Measurements from ENCODE around the gene PLA2R1. TPM values are rescaled to one million over a fixed set of nuclear protein-coding genes. Genes with fewer than 3 reads are reported as not detected.

PLA2R1 gene
- total RNA-seq, 6 donors from 2014 or later, result 3.0 to 11.0 (median 5.9) TPM

GRCh38 chr2:160061944-160062291 is 497 bp downstream of the PLA2R1 start:
- no peak for TF ChIP-seq POLR2A (IDR thresholded peaks at IDR 0.05)
- TF ChIP-seq CTCF (IDR thresholded peaks at IDR 0.05), result no peak
- TF ChIP-seq POLR2AphosphoS5 (IDR thresholded peaks at IDR 0.05), result no peak
- no peak for TF ChIP-seq EP300 (IDR thresholded peaks at IDR 0.05)
- H3K9me3 ChIP-seq, result no peaks in the 10 kb centered on the region
- DNase-seq (peak in 1 of 2 donors; percentile 80), ATAC-seq (ENCODE audit: low FRiP score in 2 of 2) (peak in 1 of 2 donors; percentile 55)
- peak overlapping the region in 3 of 4 donors; percentile 35 to 59 (median 56) for H3K27ac ChIP-seq
- 4% methylated on average over 18 of the region's 27 CpGs; no CpG with 5 or more reads in 1 of the 2 donors for WGBS, 2 donors
- H3K36me3 ChIP-seq, result no peaks in the 10 kb centered on the region
- H3K27me3 ChIP-seq, result peaks cover 0 to 12% (median 0%) of the 10 kb centered on the region in 4 donors
- H3K4me3 ChIP-seq, result peak overlapping the region; percentile 59 to 87 (median 67)
- H3K4me1 ChIP-seq, result peaks cover 13 to 18% (median 14%) of the 10 kb centered on the region in 4 donors

- H3K27ac ChIP-seq, result no peak overlapping the region
- TF ChIP-seq CTCF (IDR thresholded peaks at IDR 0.05), result no peak
- TF ChIP-seq EP300 (IDR thresholded peaks at IDR 0.05), result no peak
- TF ChIP-seq POLR2A (IDR thresholded peaks at IDR 0.05), result no peak
- no peak for TF ChIP-seq POLR2AphosphoS5 (IDR thresholded peaks at IDR 0.05)
- DNase-seq (peak in 1 of 2 donors; percentile 38), ATAC-seq (ENCODE audit: low FRiP score in 2 of 2) (no peak)
- 77 to 79% methylated on average over 18 of the region's 18 CpGs for WGBS, 2 donors
- no peaks in the 10 kb centered on the region for H3K9me3 ChIP-seq
- H3K4me1 ChIP-seq, result peaks cover 13 to 18% (median 14%) of the 10 kb centered on the region in 4 donors
- H3K27me3 ChIP-seq, result peaks cover 0 to 12% (median 0%) of the 10 kb centered on the region in 4 donors
- H3K4me3 ChIP-seq, result peak overlapping the region; percentile 59 to 87 (median 67)
- H3K36me3 ChIP-seq, result no peaks in the 10 kb centered on the region
These were observed 882 bp downstream of the PLA2R1 start for GRCh38 chr2:160061533-160061932.

- Histone ChIP-seq H3K4me3 (no peak overlapping the region), H3K9me3 (no peaks in the 10 kb centered on the region), H3K27me3 (peaks cover 0 to 12% (median 0%) of the 10 kb centered on the region in 4 donors), H3K27ac (no peak overlapping the region), H3K4me1 (peaks cover 13 to 18% (median 14%) of the 10 kb centered on the region in 4 donors), H3K36me3 (no peaks in the 10 kb centered on the region)
- TF ChIP-seq POLR2A (IDR thresholded peaks at IDR 0.05) (no peak), CTCF (IDR thresholded peaks at IDR 0.05) (no peak), POLR2AphosphoS5 (IDR thresholded peaks at IDR 0.05) (no peak)
- DNase-seq (no peak), ATAC-seq (ENCODE audit: low FRiP score in 2 of 2) (no peak)
- 96 to 100% methylated on average over 2 of the region's 2 CpGs for WGBS, 2 donors
These were observed 2.1 kb downstream of the PLA2R1 start for GRCh38 chr2:160060297-160060696.

GRCh38 chr2:160057356-160057755 is 5.1 kb downstream of the PLA2R1 start:
- ATAC-seq (ENCODE audit: low FRiP score in 2 of 2), result no peak
- H3K4me1 ChIP-seq, result peaks cover 5 to 8% (median 6%) of the 10 kb centered on the region in 4 donors
- no peak for DNase-seq
- H3K27me3 ChIP-seq, result peaks cover 0 to 12% (median 0%) of the 10 kb centered on the region in 4 donors
- H3K36me3 ChIP-seq, result no peaks in the 10 kb centered on the region
- no peak overlapping the region for H3K4me3 ChIP-seq
- no peak overlapping the region for H3K27ac ChIP-seq
- no peaks in the 10 kb centered on the region for H3K9me3 ChIP-seq
- 62 to 69% methylated on average over 2 of the region's 2 CpGs for WGBS, 2 donors
- TF ChIP-seq POLR2AphosphoS5 (IDR thresholded peaks at IDR 0.05) (no peak), EP300 (IDR thresholded peaks at IDR 0.05) (no peak)

GRCh38 chr2:160055726-160056108 is 6.7 kb downstream of the PLA2R1 start:
- DNase-seq (no peak), ATAC-seq (ENCODE audit: low FRiP score in 2 of 2) (no peak)
- Histone ChIP-seq H3K9me3 (no peaks in the 10 kb centered on the region), H3K36me3 (no peaks in the 10 kb centered on the region), H3K4me3 (no peak overlapping the region), H3K27me3 (no peaks in the 10 kb centered on the region), H3K27ac (no peak overlapping the region), H3K4me1 (no peaks in the 10 kb centered on the region)
- WGBS, 2 donors, result 85 to 92% methylated on average over 7 of the region's 7 CpGs
- TF ChIP-seq POLR2AphosphoS5 (IDR thresholded peaks at IDR 0.05), result no peak
- TF ChIP-seq CTCF (IDR thresholded peaks at IDR 0.05), result no peak
- no peak for TF ChIP-seq EP300 (IDR thresholded peaks at IDR 0.05)
- no peak for TF ChIP-seq POLR2A (IDR thresholded peaks at IDR 0.05)
